Stomach smooth muscle (tissue), 2 donors: ENCODE data around the gene PITX3.

Source experiments
- H3K27ac ChIP-seq: one replicate; pipeline ENCODE4 v1.7.0; 2013; ENCODE audit warnings: mild to moderate bottlenecking, low read length, inconsistent platforms
- H3K27me3 ChIP-seq, 2 donors: one replicate each; pipeline ENCODE4 v1.7.0; 2013; ENCODE audit warnings: low read length in 2 of 2; ENCODE audit not compliant: insufficient read depth in 2 of 2, control insufficient read depth in 1 of 2
- H3K36me3 ChIP-seq, 2 donors: one replicate each; pipeline ENCODE4 v1.7.0; 2013; ENCODE audit warnings: low read length in 2 of 2; ENCODE audit not compliant: control insufficient read depth in 2 of 2, insufficient read depth in 2 of 2
- H3K4me1 ChIP-seq: one replicate; pipeline ENCODE4 v1.7.0; 2013; ENCODE audit warnings: low read length; ENCODE audit not compliant: control insufficient read depth, insufficient read depth
- H3K4me3 ChIP-seq, 2 donors: one replicate each; pipeline ENCODE4 v1.7.0; 2013; ENCODE audit warnings: low read length in 2 of 2
- H3K9ac ChIP-seq, 2 donors: one replicate each; pipeline ENCODE4 v1.7.0; 2013; ENCODE audit warnings: low read length in 2 of 2, mild to moderate bottlenecking in 1 of 2
- H3K9me3 ChIP-seq, 2 donors: one replicate each; pipeline ENCODE4 v1.7.0; 2013; ENCODE audit warnings: low read length in 2 of 2; ENCODE audit not compliant: control insufficient read depth in 2 of 2
- donor health status: healthy.
- donor health status: Pancreatic carcinoma.

PITX3 gene

DNA sequence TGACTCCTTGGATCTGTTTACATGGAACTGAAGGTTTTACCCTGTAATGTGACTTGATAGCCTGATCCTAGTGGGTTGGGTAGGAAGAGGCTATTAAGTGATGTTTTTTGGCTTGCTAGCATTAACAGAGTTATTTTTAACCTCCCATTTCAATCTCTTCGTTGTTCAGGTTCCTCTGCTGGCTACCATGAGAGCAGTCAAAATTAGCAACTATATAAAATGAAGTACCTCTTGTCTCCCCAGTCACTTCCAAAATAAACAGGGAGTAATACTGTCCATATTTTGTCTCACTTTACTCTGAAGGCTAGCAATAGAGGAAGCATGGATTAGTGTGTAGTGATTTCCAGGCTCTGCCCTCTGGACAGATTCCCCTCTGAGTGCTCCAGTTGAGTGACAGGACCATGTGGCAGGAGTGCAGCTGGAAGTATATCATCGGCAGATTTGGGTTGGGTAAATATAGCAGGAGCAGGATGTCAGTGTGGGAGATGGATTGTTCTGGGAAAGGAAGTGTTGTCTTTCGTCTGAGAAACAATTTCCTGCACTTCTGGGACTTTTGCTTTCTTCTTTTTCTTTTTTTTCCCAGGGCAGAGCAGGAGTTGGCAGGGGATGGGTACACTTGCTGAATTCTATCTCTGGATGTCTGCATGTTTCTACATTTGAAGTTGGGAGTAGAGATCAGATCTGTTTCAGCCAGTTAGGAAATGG is 39.2 kb upstream of the PITX3 start:
- Histone ChIP-seq H3K27me3 (no peaks in the 10 kb centered on the region), H3K9me3 (no peaks in the 10 kb centered on the region), H3K9ac (peak overlapping the region; percentile 6 to 35), H3K4me3 (peak overlapping the region; percentile 17 to 50), H3K4me1 (peaks cover 9% of the 10 kb centered on the region), H3K27ac (no peak overlapping the region), H3K36me3 (no peaks in the 10 kb centered on the region)

GRCh38 chr10:102279104-102279503 is 37.8 kb upstream of the PITX3 start:
- Histone ChIP-seq H3K4me1 (peaks cover 9% of the 10 kb centered on the region), H3K27ac (no peak overlapping the region), H3K27me3 (no peaks in the 10 kb centered on the region)

GRCh38 chr10:102275343-102275742 is 34.0 kb upstream of the PITX3 start:
- Histone ChIP-seq H3K4me3 (no peak overlapping the region), H3K4me1 (peaks cover 5% of the 10 kb centered on the region), H3K9me3 (no peaks in the 10 kb centered on the region), H3K27me3 (no peaks in the 10 kb centered on the region), H3K36me3 (no peaks in the 10 kb centered on the region), H3K27ac (no peak overlapping the region), H3K9ac (no peak overlapping the region)

More at GRCh38 chr10:102279104-102279503, 37.8 kb upstream of the PITX3 start:
- Histone ChIP-seq H3K9ac (no peak overlapping the region), H3K4me3 (no peak overlapping the region), H3K9me3 (no peaks in the 10 kb centered on the region), H3K36me3 (no peaks in the 10 kb centered on the region)

- Histone ChIP-seq H3K36me3 (peaks cover 0 to 1% of the 10 kb centered on the region in 2 donors), H3K27ac (no peak overlapping the region), H3K9me3 (no peaks in the 10 kb centered on the region), H3K4me1 (no peaks in the 10 kb centered on the region), H3K9ac (no peak overlapping the region), H3K27me3 (no peaks in the 10 kb centered on the region), H3K4me3 (no peak overlapping the region)
Observed at GRCh38 chr10:102274062-102274461, 32.8 kb upstream of the PITX3 start.

DNA sequence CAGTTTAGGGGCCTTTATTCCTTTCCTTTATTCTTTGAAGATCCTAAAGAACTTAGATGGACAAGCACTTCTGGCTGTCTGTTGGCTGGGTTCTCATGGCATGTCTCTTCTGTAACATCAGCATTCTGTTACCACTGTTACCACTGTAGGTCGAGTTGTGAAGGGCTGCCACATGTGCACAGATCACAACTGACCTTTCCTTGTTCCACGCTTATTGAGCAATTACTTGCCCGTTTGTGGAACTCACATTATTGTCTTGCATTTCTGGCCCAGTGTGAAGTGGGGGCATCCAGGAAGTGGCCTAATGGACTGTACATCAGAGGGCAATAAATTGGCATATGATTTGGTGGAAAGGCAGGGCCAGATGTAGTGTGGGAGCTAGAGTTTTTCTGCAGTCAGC is 27.7 kb upstream of the PITX3 start:
- Histone ChIP-seq H3K4me1 (peaks cover 5% of the 10 kb centered on the region), H3K36me3 (peaks cover 0 to 5% of the 10 kb centered on the region in 2 donors), H3K27ac (no peak overlapping the region), H3K27me3 (no peaks in the 10 kb centered on the region), H3K9me3 (no peaks in the 10 kb centered on the region), H3K9ac (no peak overlapping the region), H3K4me3 (no peak overlapping the region)

DNA sequence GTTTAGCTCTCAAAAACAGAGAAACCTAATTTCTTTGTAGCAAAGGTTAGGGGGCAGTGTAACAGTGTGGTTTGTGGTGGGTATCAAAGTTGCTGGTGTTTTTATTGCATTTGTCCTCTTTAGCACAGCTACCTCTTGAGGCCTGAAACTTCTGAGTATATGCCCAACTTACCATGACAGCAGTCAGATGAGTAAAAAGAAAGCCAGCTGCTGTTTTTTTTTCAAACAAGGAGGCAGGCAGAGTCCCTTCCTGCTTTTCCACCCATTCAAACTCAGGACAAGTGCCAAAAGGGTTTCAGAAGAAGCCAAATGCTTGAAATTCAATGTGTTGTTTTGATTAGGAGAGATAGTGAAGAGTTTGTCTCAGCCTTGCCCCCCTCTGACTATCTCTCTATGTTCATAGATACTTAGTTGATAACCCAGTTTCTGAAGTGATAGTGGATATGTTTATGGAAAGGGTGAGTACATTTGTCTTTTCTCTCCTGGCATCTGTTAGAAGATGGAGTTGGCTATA is 27.1 kb upstream of the PITX3 start:
- H3K9ac ChIP-seq, result peak overlapping the region in 1 of 2 donors; percentile 10
- no peak overlapping the region for H3K27ac ChIP-seq
- peak overlapping the region in 1 of 2 donors; percentile 34 for H3K4me3 ChIP-seq
- H3K9me3 ChIP-seq, result no peaks in the 10 kb centered on the region
- H3K4me1 ChIP-seq, result peaks cover 5% of the 10 kb centered on the region
- peaks cover 0 to 5% of the 10 kb centered on the region in 2 donors for H3K36me3 ChIP-seq
- no peaks in the 10 kb centered on the region for H3K27me3 ChIP-seq

DNA sequence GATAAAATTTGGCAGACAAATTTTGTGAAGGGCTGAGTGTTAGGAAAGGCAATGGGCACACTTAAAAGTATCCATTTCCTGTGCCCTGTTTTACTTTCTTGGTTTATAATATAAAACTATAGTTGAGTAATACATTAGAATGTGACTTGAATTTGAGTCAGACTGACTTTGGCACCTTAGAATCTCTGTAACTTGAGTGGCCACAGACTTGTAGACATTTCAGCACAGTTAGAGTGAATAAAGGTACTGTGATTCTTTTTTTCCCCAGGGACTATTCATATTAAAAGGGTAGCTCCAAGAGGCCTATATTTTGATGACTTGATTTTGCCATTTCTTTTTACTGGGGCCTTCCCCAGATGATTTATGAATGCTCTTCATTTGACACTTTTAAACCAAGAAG is 26.4 kb upstream of the PITX3 start:
- no peak overlapping the region for H3K4me3 ChIP-seq
- no peak overlapping the region for H3K27ac ChIP-seq
- no peaks in the 10 kb centered on the region for H3K27me3 ChIP-seq
- H3K36me3 ChIP-seq, result peaks cover 2 to 5% of the 10 kb centered on the region in 2 donors
- peaks cover 5% of the 10 kb centered on the region for H3K4me1 ChIP-seq
- no peak overlapping the region for H3K9ac ChIP-seq
- H3K9me3 ChIP-seq, result no peaks in the 10 kb centered on the region

- Histone ChIP-seq H3K27ac (no peak overlapping the region), H3K9me3 (no peaks in the 10 kb centered on the region), H3K27me3 (no peaks in the 10 kb centered on the region), H3K36me3 (peaks cover 6 to 9% of the 10 kb centered on the region in 2 donors), H3K4me1 (peaks cover 5% of the 10 kb centered on the region), H3K9ac (no peak overlapping the region), H3K4me3 (no peak overlapping the region)
Observed at GRCh38 chr10:102266670-102267069, 25.4 kb upstream of the PITX3 start.

- Histone ChIP-seq H3K27ac (no peak overlapping the region), H3K27me3 (no peaks in the 10 kb centered on the region), H3K9me3 (no peaks in the 10 kb centered on the region), H3K36me3 (peaks cover 12 to 16% of the 10 kb centered on the region in 2 donors), H3K4me1 (peaks cover 5% of the 10 kb centered on the region), H3K4me3 (no peak overlapping the region), H3K9ac (no peak overlapping the region)
Observed at GRCh38 chr10:102264371-102264770, 23.1 kb upstream of the PITX3 start.

DNA sequence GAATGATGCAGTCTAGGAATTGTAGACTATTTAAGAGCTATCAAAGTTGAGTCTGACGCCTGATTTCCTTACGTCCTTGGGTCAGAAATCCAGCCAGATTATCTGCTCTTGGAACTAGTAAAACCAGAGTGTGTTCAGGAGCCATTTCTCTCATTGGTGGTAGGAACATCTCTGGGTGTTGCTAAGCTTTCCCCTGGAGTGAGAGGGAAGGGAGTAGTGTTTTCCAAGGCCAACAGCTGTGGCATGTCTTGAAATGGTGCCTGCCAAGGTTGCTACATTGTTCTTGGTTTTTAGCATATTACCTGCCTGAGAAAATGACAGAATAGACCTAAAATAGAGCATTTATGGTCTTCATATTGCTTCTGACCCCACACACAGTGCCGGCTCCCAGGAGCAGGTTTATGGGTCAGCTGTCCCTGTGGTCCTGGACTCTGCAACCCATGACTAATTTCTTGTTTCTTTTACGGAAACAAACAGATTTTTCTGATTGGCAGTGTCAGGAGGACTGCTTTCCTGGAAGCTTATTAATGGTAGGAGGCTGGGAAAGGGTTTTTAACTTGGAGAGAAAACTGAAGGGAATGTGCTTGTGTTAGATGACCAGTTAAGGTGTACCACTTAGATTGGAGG is 21.5 kb upstream of the PITX3 start:
- H3K27ac ChIP-seq, result no peak overlapping the region
- H3K9ac ChIP-seq, result no peak overlapping the region
- peaks cover 9 to 20% of the 10 kb centered on the region in 2 donors for H3K36me3 ChIP-seq
- no peak overlapping the region for H3K4me3 ChIP-seq
- no peaks in the 10 kb centered on the region for H3K9me3 ChIP-seq
- H3K27me3 ChIP-seq, result no peaks in the 10 kb centered on the region
- H3K4me1 ChIP-seq, result peaks cover 2% of the 10 kb centered on the region

DNA sequence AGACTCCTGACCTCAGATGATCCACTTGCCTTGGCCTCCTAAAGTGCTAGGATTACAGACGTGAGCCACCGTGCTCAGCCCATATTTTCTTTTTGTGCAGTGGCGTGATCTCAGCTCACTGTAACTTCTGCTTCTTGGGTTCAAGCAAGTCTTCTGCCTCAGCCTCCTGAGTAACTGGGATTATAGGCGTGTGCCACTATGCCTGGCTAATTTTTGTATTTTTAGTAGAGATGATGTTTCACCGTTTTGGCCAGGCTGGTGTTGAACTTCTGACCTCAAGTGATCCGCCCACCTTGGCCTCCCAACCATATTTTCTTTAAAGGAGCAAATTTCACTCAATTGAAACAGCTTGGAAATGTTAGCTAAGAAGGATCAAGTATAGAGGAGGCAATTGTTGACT is 20.5 kb upstream of the PITX3 start:
- H3K27me3 ChIP-seq, result no peaks in the 10 kb centered on the region
- H3K27ac ChIP-seq, result no peak overlapping the region
- peaks cover 10 to 20% of the 10 kb centered on the region in 2 donors for H3K36me3 ChIP-seq
- H3K4me1 ChIP-seq, result peaks cover 2% of the 10 kb centered on the region
- no peaks in the 10 kb centered on the region for H3K9me3 ChIP-seq
- H3K4me3 ChIP-seq, result no peak overlapping the region
- no peak overlapping the region for H3K9ac ChIP-seq
